Kidney (tissue), 22 donors: ENCODE results near the gene INSRR. TPM values are rescaled to one million over a fixed set of nuclear protein-coding genes. Genes with fewer than 3 reads are reported as not detected.
A peak's percentile ranks its signal among the peaks of the same experiment; 100 is the strongest.

ENCODE experiments used
- DNase-seq, 5 donors: peaks; one replicate each; pipeline ENCODE4 v3.0.0-alpha.2; 2013 to 2020
- FAIRE-seq: peaks from 2 replicates; lab custom pipeline; 2012; peaks lifted over from hg19 to GRCh38; lab: Jason Lieb, UNC
- H3K27ac ChIP-seq, 2 donors: one replicate each; pipeline ENCODE4 v1.7.0; 2013; ENCODE audit warnings: low read depth in 2 of 2, low read length in 2 of 2, inconsistent platforms in 1 of 2
- H3K27me3 ChIP-seq: one replicate; pipeline ENCODE4 v1.7.1; 2013; ENCODE audit warnings: low read length, inconsistent platforms; ENCODE audit not compliant: control insufficient read depth, insufficient read depth
- H3K36me3 ChIP-seq, 3 donors: one replicate each; pipeline versions ENCODE4 v1.7.0 to v1.7.1; 2013; ENCODE audit warnings: low read length in 3 of 3, control low read depth in 1 of 3, inconsistent platforms in 1 of 3; ENCODE audit not compliant: insufficient read depth in 3 of 3, control insufficient read depth in 2 of 3
- H3K4me1 ChIP-seq, 3 donors: one replicate each; pipeline versions ENCODE4 v1.7.0 to v1.7.1; 2013; ENCODE audit warnings: low read length in 3 of 3, inconsistent platforms in 1 of 3, low read depth in 1 of 3; ENCODE audit not compliant: control insufficient read depth in 2 of 3, insufficient read depth in 2 of 3
- H3K4me3 ChIP-seq, 3 donors: one replicate each; pipeline versions ENCODE4 v1.7.0 to v1.8.1; 2013; ENCODE audit warnings: low read length in 3 of 3, control low read depth in 1 of 3, inconsistent platforms in 1 of 3
- H3K9ac ChIP-seq, 3 donors: one replicate each; pipeline versions ENCODE4 v1.7.0 to v1.7.1; 2013; ENCODE audit warnings: low read length in 3 of 3, control low read depth in 1 of 3, inconsistent platforms in 1 of 3
- H3K9me3 ChIP-seq, 3 donors: one replicate each; pipeline versions ENCODE4 v1.7.0 to v1.7.1; 2013; ENCODE audit warnings: low read length in 3 of 3, control low read depth in 1 of 3, inconsistent platforms in 1 of 3; ENCODE audit not compliant: control insufficient read depth in 2 of 3, insufficient read depth in 1 of 3
- intact Hi-C: fragments of 100-400 bp; cut with DNase I; formaldehyde crosslinking; loops from one replicate; pipeline ENCODE4 v1.11.1; 2022
- long read RNA-seq, 10 donors: library from polyadenylated mRNA in 1 of 10; unstranded in 1 of 10; transcript quantifications; one replicate each; pipeline ENCODE4 v2.0.0 and lab custom pipeline, GENCODE V29; 2021 to 2026
- polyA plus RNA-seq: library from polyadenylated mRNA; stranded (reverse); fragments of 350-450 nt; fragmentation: Illumina TruSeq; extraction: RNeasy Lipid Tissue Mini Kit (QIAGEN cat#74804); gene quantifications from one replicate; pipeline ENCODE4 v1.2.3, GENCODE V29; 2014; ENCODE audit warnings: low read depth, low replicate concordance; ENCODE audit not compliant: insufficient read depth
- total RNA-seq: library from RNA; stranded (reverse); fragmentation: NEBNext Ultra II Directional; extraction: Animal tissue kit (Norgen Biotek cat#: 25700); gene quantifications from one replicate; pipeline ENCODE4 v1.2.1, GENCODE V29; 2021
- TF ChIP-seq, protein P1 (sequence below): IDR thresholded peaks from 3 replicates; pipeline ENCODE4 v1.5.1; 2012; ENCODE audit warnings: mild to moderate bottlenecking, moderate library complexity, borderline replicate concordance; ENCODE audit not compliant: insufficient read depth; ENCODE audit errors: extremely low read depth
- donor health status: control.
- donor health status: control.
- donor health status: control.
- donor health status: control.
- donor health status: control.
- donor health status: DM: yes; HTN: yes; CAD: no.
- donor health status: Normal renal cell carcinoma (clear cell type).

The INSRR gene
- total RNA-seq (0.35 TPM), polyA plus RNA-seq (2.4 TPM)
- long read RNA-seq, donor 1 = 0 reads
- long read RNA-seq, donor 2 = 0 reads
- long read RNA-seq, donor 3 = 0 reads
- long read RNA-seq, donor 4 = 0 reads
- long read RNA-seq, donor 5 = 0 reads
- long read RNA-seq, donor 6 = 0 reads
- long read RNA-seq, donor 7, partial matches to known transcripts = 0 of 2 reads
- long read RNA-seq, donor 7, other reads (novel, unspliced or antisense) = 2 of 2 reads
- long read RNA-seq, donor 8 = 0 reads
- long read RNA-seq, donor 9 = 0 reads
- long read RNA-seq, donor 10 = 0 reads

DNA sequence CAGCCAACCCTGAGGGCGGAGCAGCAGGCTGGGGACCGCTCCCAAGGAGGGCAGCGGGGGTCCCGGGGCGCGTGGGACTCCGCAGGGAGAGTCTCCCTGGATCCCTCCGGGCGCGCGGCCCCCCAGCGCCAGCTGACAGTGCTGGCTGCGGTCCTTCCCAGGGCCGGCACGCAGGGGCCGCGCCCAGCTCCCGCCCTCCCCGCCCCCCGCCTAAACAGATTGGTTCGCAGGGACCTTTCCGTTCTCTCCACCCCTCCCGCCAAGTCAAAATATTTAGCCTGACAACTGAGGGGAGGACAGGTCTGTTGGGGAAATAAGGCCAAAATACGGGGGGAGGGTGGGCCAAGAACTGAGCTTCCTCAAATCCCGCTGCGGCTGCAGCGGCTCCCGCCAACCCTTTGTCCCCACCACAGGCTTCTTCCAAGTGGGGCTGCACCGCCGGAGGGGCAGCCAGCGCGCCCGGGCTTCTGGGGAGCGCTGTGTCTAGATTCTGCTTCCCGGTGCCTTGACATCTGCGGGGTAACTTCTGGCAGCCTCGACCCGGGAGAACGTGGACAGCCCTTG is at the start of gene INSRR:
Gene INSRR (minus strand): TSS at position 159 of the 564 bp plus-strand sequence. CDS start 496 bp downstream, outside the sequence.
- FAIRE-seq (no peak), DNase-seq (peak in 1 of 5 donors; percentile 73)
- no peaks in the 10 kb centered on the region for H3K9me3 ChIP-seq
- H3K9ac ChIP-seq = no peak within 1 kb of the TSS
- no peak within 1 kb of the TSS for H3K27ac ChIP-seq
- intact Hi-C loops = loop anchor here (10.0 kb wide), 1 partner anchor 64 kb away; no protein-coding TSS in a partner anchor
- TF ChIP-seq, protein P1, sequence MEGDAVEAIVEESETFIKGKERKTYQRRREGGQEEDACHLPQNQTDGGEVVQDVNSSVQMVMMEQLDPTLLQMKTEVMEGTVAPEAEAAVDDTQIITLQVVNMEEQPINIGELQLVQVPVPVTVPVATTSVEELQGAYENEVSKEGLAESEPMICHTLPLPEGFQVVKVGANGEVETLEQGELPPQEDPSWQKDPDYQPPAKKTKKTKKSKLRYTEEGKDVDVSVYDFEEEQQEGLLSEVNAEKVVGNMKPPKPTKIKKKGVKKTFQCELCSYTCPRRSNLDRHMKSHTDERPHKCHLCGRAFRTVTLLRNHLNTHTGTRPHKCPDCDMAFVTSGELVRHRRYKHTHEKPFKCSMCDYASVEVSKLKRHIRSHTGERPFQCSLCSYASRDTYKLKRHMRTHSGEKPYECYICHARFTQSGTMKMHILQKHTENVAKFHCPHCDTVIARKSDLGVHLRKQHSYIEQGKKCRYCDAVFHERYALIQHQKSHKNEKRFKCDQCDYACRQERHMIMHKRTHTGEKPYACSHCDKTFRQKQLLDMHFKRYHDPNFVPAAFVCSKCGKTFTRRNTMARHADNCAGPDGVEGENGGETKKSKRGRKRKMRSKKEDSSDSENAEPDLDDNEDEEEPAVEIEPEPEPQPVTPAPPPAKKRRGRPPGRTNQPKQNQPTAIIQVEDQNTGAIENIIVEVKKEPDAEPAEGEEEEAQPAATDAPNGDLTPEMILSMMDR = no peak
- peaks cover 0 to 10% (median 0%) of the 10 kb centered on the region in 3 donors for H3K4me1 ChIP-seq
- H3K36me3 ChIP-seq = no peaks in the 10 kb centered on the region
- H3K4me3 ChIP-seq = peak within 1 kb of the TSS in 1 of 3 donors; percentile 25
- peaks cover 24% of the 10 kb centered on the region for H3K27me3 ChIP-seq

DNA sequence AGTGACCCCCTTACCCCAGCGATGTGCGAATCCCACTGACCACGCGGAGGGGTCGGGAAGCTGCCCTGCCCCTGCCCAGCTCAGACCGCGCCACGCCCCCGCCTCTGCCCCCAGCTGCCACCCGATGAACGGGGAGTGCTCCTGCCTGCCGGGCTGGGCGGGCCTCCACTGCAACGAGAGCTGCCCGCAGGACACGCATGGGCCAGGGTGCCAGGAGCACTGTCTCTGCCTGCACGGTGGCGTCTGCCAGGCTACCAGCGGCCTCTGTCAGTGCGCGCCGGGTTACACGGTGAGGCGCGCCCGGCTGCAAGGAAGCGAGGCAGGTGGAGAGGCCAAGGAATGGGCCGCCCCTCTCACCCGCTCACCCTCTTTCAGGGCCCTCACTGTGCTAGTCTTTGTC is 49.6 kb upstream of the INSRR start:
- H3K27me3 ChIP-seq = no peaks in the 10 kb centered on the region
- TF ChIP-seq, protein P1 = no peak
- H3K9ac ChIP-seq = no peak overlapping the region
- DNase-seq = peak in 1 of 5 donors; percentile 64
- intact Hi-C loops = no loop called here
- H3K27ac ChIP-seq = no peak overlapping the region
- H3K4me3 ChIP-seq = no peak overlapping the region
- no peak for FAIRE-seq
- H3K9me3 ChIP-seq = no peaks in the 10 kb centered on the region
- H3K36me3 ChIP-seq = no peaks in the 10 kb centered on the region
- peaks cover 0 to 4% (median 0%) of the 10 kb centered on the region in 3 donors for H3K4me1 ChIP-seq

DNA sequence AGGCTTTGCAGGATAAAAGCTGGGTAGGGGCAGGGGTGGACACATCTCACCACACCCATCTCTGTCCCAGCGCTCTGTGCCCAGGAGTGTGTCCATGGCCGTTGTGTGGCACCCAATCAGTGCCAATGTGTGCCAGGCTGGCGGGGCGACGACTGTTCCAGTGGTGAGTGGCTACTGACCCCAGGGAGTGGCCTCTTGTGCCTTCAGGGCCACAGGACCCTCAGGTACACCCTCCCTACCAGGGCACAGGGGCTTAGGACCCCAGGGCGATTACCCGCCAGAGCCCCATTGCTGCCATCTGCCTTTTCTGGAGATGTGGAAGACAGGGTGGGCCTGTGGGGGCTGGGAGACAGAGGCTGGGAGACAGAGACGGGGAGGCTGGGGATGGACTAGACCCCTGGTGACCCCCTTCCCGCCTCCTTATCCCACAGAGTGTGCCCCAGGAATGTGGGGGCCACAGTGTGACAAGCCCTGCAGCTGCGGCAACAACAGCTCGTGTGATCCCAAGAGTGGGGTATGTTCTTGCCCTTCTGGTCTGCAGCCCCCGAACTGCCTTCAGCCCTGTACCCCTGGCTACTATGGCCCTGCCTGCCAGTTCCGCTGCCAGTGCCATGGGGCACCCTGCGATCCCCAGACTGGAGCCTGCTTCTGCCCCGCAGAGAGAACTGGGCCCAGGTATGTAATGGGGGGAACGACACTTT is 47.4 kb upstream of the INSRR start:
- Histone ChIP-seq H3K4me1 (peaks cover 0 to 19% (median 0%) of the 10 kb centered on the region in 3 donors), H3K4me3 (no peak overlapping the region), H3K27ac (no peak overlapping the region), H3K9ac (no peak overlapping the region), H3K9me3 (no peaks in the 10 kb centered on the region), H3K27me3 (no peaks in the 10 kb centered on the region), H3K36me3 (no peaks in the 10 kb centered on the region)
- TF ChIP-seq, protein P1 = no peak
- intact Hi-C loops = no loop called here
- no peak for FAIRE-seq
- peak in 1 of 5 donors; percentile 64 for DNase-seq
